GM23338 (cell line): ENCODE data around the gene NPHP3. TPM values are rescaled to one million over a fixed set of nuclear protein-coding genes. Genes with fewer than 3 reads are reported as not detected.

Experiments used
- ATAC-seq: fragments of 200-7000 bp; cut with Tn5 transposase; 3 replicates; pipeline ENCODE4 v1.9.1; 2020
- DNase-seq: peaks from one replicate; pipeline ENCODE4 v3.0.0-alpha.2; 2015; ENCODE audit warnings: low spot score
- H2AFZ ChIP-seq: fragments of 200-600 bp; sonication (generic); 2 replicates; pipeline ENCODE4 v1.8.0; 2016; ENCODE audit warnings: antibody characterized with exemption, mild to moderate bottlenecking, moderate library complexity
- H3F3A ChIP-seq: fragments of 200-600 bp; sonication (generic); replicated peaks from 2 replicates; pipeline ENCODE4 v1.8.0; 2017; ENCODE audit warnings: antibody characterized with exemption, mixed run types, low read depth
- H3K27ac ChIP-seq: fragments of 200-600 bp; sonication (generic); 2 replicates; pipeline ENCODE4 v1.6.1; 2016; ENCODE audit warnings: low read depth
- H3K27me3 ChIP-seq: fragments of 200-600 bp; sonication (generic); 2 replicates; pipeline ENCODE4 v1.8.0; 2016; ENCODE audit warnings: mild to moderate bottlenecking, mixed run types, moderate library complexity; ENCODE audit not compliant: insufficient read depth
- H3K36me3 ChIP-seq: fragments of 200-600 bp; sonication (generic); 2 replicates; pipeline ENCODE4 v1.8.0; 2016; ENCODE audit warnings: mild to moderate bottlenecking; ENCODE audit not compliant: insufficient read depth
- H3K4me1 ChIP-seq: fragments of 200-600 bp; sonication (generic); 2 replicates; pipeline ENCODE4 v1.8.0; 2016; ENCODE audit warnings: mild to moderate bottlenecking, moderate library complexity; ENCODE audit not compliant: insufficient read depth
- H3K4me2 ChIP-seq: fragments of 200-600 bp; sonication (generic); 2 replicates; pipeline ENCODE4 v1.7.1; 2017; ENCODE audit warnings: mixed run types
- H3K4me3 ChIP-seq: fragments of 200-600 bp; sonication (generic); 2 replicates; pipeline ENCODE4 v1.6.1; 2016; ENCODE audit warnings: mixed run types
- H3K79me2 ChIP-seq: fragments of 200-600 bp; sonication (generic); replicated peaks from 2 replicates; pipeline ENCODE4 v1.8.0; 2017; ENCODE audit warnings: mild to moderate bottlenecking; ENCODE audit not compliant: insufficient read depth
- H3K9me2 ChIP-seq: fragments of 200-600 bp; sonication (generic); 2 replicates; pipeline ENCODE4 v1.8.0; 2017; ENCODE audit not compliant: insufficient read depth
- H4K20me1 ChIP-seq: fragments of 200-600 bp; sonication (generic); replicated peaks from 2 replicates; pipeline ENCODE4 v1.8.0; 2017; ENCODE audit warnings: mild to moderate bottlenecking; ENCODE audit not compliant: insufficient read depth
- H3K27ac Mint-ChIP-seq: 2 replicates; pipeline ENCODE4 v1.8.0; 2020; ENCODE audit warnings: inconsistent platforms, mild to moderate bottlenecking, moderate library complexity, mixed read lengths
- H3K27me3 Mint-ChIP-seq: 3 replicates; pipeline ENCODE4 v1.8.0; 2022; ENCODE audit warnings: low read depth, mild to moderate bottlenecking, moderate library complexity, mixed read lengths, inconsistent platforms; ENCODE audit not compliant: insufficient read depth, poor library complexity
- H3K36me3 Mint-ChIP-seq: 3 replicates; pipeline ENCODE4 v1.8.0; 2021; ENCODE audit warnings: low read depth, mild to moderate bottlenecking, inconsistent platforms, moderate library complexity, mixed read lengths
- H3K4me1 Mint-ChIP-seq: 3 replicates; pipeline ENCODE4 v1.8.0; 2020; ENCODE audit warnings: mild to moderate bottlenecking, inconsistent platforms, mixed read lengths
- H3K4me3 Mint-ChIP-seq: 3 replicates; pipeline ENCODE4 v1.8.0; 2021; ENCODE audit warnings: moderate library complexity, mild to moderate bottlenecking, inconsistent platforms, mixed read lengths
- H3K9me3 Mint-ChIP-seq: 3 replicates; pipeline ENCODE4 v1.8.0; 2020; ENCODE audit warnings: moderate library complexity, mild to moderate bottlenecking, inconsistent platforms, mixed read lengths
- CREB1 ChIP-seq: fragments of 250-450 bp; sonication (Bioruptor Pico); IDR thresholded peaks from 2 replicates; pipeline ENCODE4 v1.5.0; 2020; ENCODE audit warnings: low read depth, mild to moderate bottlenecking, moderate library complexity
- ETS1 ChIP-seq: IDR thresholded peaks from 2 replicates; pipeline ENCODE4 v1.6.1; 2016; ENCODE audit warnings: antibody characterized with exemption
- EZH2 ChIP-seq: fragments of 200-600 bp; sonication (generic); IDR thresholded peaks from one replicate; pipeline ENCODE4 v1.8.0; 2017; ENCODE audit warnings: antibody characterized with exemption, mild to moderate bottlenecking, low read depth; ENCODE audit not compliant: unreplicated experiment
- JUNB ChIP-seq: IDR thresholded peaks from one replicate; pipeline ENCODE4 v1.6.1; 2016; ENCODE audit warnings: antibody characterized with exemption; ENCODE audit not compliant: unreplicated experiment
- NANOG ChIP-seq: IDR thresholded peaks from 2 replicates; pipeline ENCODE4 v1.6.1; 2016; ENCODE audit warnings: antibody characterized with exemption, borderline replicate concordance
- POLR2AphosphoS5 ChIP-seq: IDR thresholded peaks from 2 replicates; pipeline ENCODE4 v1.6.1; 2016; ENCODE audit warnings: antibody characterized with exemption, low read depth
- REST ChIP-seq: IDR thresholded peaks from one replicate; pipeline ENCODE4 v1.6.1; 2018; ENCODE audit warnings: antibody characterized with exemption; ENCODE audit not compliant: unreplicated experiment
- STAT1 ChIP-seq: IDR thresholded peaks from one replicate; pipeline ENCODE4 v1.6.1; 2016; ENCODE audit warnings: antibody characterized with exemption; ENCODE audit not compliant: unreplicated experiment
- ZNF114 ChIP-seq: fragments of 250-450 bp; sonication (Bioruptor Pico); IDR thresholded peaks from 2 replicates; pipeline ENCODE4 v1.5.0; 2020; ENCODE audit warnings: mild to moderate bottlenecking, moderate library complexity
- ZNF331 ChIP-seq: fragments of 250-450 bp; sonication (Bioruptor Pico); IDR thresholded peaks from 2 replicates; pipeline ENCODE4 v1.5.0; 2020; ENCODE audit warnings: low read depth, mild to moderate bottlenecking, moderate library complexity
- ZNF462 ChIP-seq: fragments of 250-450 bp; sonication (Bioruptor Pico); IDR thresholded peaks from 2 replicates; pipeline ENCODE4 v1.5.0; 2020; ENCODE audit warnings: mild to moderate bottlenecking, moderate library complexity
- polyA plus RNA-seq: library from polyadenylated mRNA; unstranded; fragments of >200 nt; fragmentation: Nextera tagmentation; extraction: Ambion mirVana; gene quantifications from 2 replicates; pipeline ENCODE4 v1.2.1, GENCODE V29; 2016
- total RNA-seq: library from RNA; depleted of rRNA; stranded (reverse); fragments of >200 nt; shearing (Covaris generic); gene quantifications from 2 replicates; pipeline ENCODE4 v1.2.3, GENCODE V29; 2014

NPHP3 gene
- total and polyA plus RNA-seq, 2 experiments from 2014 or later: 8.4 to 12.0 TPM

- no peaks in the 10 kb centered on the region for H3K9me3 Mint-ChIP-seq
- H4K20me1 ChIP-seq: no peaks in the 10 kb centered on the region
- H3K27ac Mint-ChIP-seq: no peak overlapping the region
- no peaks in the 10 kb centered on the region; the same call in 1 of the 3 replicates for H3K4me1 Mint-ChIP-seq
- H3K9me2 ChIP-seq: no peaks in the 10 kb centered on the region
- H3K79me2 ChIP-seq: peaks cover 14% of the 10 kb centered on the region
- no peaks in the 10 kb centered on the region for H3K27me3 Mint-ChIP-seq
- no peaks in the 10 kb centered on the region for H3F3A ChIP-seq
- ATAC-seq (no peak), DNase-seq (no peak)
- H3K4me3 Mint-ChIP-seq: no peak overlapping the region
- H2AFZ ChIP-seq: no peak overlapping the region
- no peak overlapping the region for H3K27ac ChIP-seq
- no peak overlapping the region for H3K4me3 ChIP-seq
- H3K27me3 ChIP-seq: no peaks in the 10 kb centered on the region
- H3K36me3 Mint-ChIP-seq: peaks cover 12% of the 10 kb centered on the region; the same call in 2 of the 3 replicates
- no peaks in the 10 kb centered on the region for H3K4me1 ChIP-seq
- TF ChIP-seq JUNB: no peak
- TF ChIP-seq STAT1: no peak
- no peak for TF ChIP-seq ZNF331 (CRISPR knock-in tag)
- TF ChIP-seq REST: no peak
- TF ChIP-seq ZNF462 (CRISPR knock-in tag): no peak
- TF ChIP-seq CREB1 (CRISPR knock-in tag): no peak
- TF ChIP-seq EZH2: no peak
- TF ChIP-seq NANOG: no peak
- TF ChIP-seq ETS1: no peak
- no peak for TF ChIP-seq ZNF114 (CRISPR knock-in tag)
- no peak for TF ChIP-seq POLR2AphosphoS5
- peaks cover 7% of the 10 kb centered on the region; the same call in 1 of the 2 replicates for H3K36me3 ChIP-seq
- no peak overlapping the region for H3K4me2 ChIP-seq
These were observed 52.9 kb downstream of the NPHP3 start for GRCh38 chr3:132669256-132669777.
